CD4-positive, alpha-beta T cell (primary cell): Measurements from ENCODE around the gene SART1. TPM values are rescaled to one million over a fixed set of nuclear protein-coding genes. Genes with fewer than 3 reads are reported as not detected.

Experiments
- ATAC-seq: fragments of 200-7000 bp; cut with Tn5 transposase; one replicate; pipeline ENCODE4 v1.10.0; 2022; ENCODE audit warnings: mild to moderate bottlenecking; ENCODE audit not compliant: poor library complexity
- CTCF ChIA-PET: fragments of 350-600 bp; sonication (Branson Sonifier 250); formaldehyde crosslinking; loops from one replicate; lab custom pipeline; 2021; ENCODE audit warnings: antibody characterized with exemption, inconsistent platforms; lab: Charles Lee
- POLR2A ChIA-PET: fragments of 350-600 bp; sonication (Branson Sonifier 250); formaldehyde crosslinking; loops from one replicate; lab custom pipeline; 2021; ENCODE audit warnings: antibody characterized with exemption, inconsistent platforms; lab: Charles Lee
- DNase-seq, 14 experiments: peaks; one replicate each; pipeline ENCODE4 v3.0.0-alpha.2; 2013 to 2020; ENCODE audit warnings: mixed read lengths in 2 of 14
- H3K27ac ChIP-seq, 2 donors: one replicate each; pipeline versions ENCODE4 v1.5.1 to v1.7.0; 2013; ENCODE audit warnings: low read length in 2 of 2, low read depth in 1 of 2, mild to moderate bottlenecking in 1 of 2
- H3K27me3 ChIP-seq, 2 experiments: 1 replicate in 1 of 2; 2 replicates in 1 of 2; pipeline versions ENCODE4 v1.6.1 to v1.7.0; 2013; ENCODE audit warnings: low read length in 2 of 2, control low read depth in 1 of 2, mild to moderate bottlenecking in 1 of 2, moderate library complexity in 1 of 2; ENCODE audit not compliant: insufficient read depth in 2 of 2, control insufficient read depth in 1 of 2
- H3K36me3 ChIP-seq: one replicate; pipeline ENCODE4 v1.6.1; 2013; ENCODE audit warnings: low read length, control low read depth; ENCODE audit not compliant: insufficient read depth
- H3K4me1 ChIP-seq: one replicate; pipeline ENCODE4 v1.6.1; 2013; ENCODE audit warnings: low read length, control low read depth; ENCODE audit not compliant: insufficient read depth
- H3K4me3 ChIP-seq: one replicate; pipeline ENCODE4 v1.5.1; 2013; ENCODE audit warnings: mild to moderate bottlenecking, low read length, moderate library complexity
- H3K9me3 ChIP-seq, 2 experiments: 1 replicate in 1 of 2; 2 replicates in 1 of 2; pipeline versions ENCODE4 v1.6.1 to v1.7.0; 2013; ENCODE audit warnings: low read length in 2 of 2, mild to moderate bottlenecking in 2 of 2, control low read depth in 1 of 2, moderate library complexity in 1 of 2; ENCODE audit not compliant: control insufficient read depth in 1 of 2, insufficient read depth in 1 of 2
- H3K27ac Mint-ChIP-seq: one replicate; pipeline ENCODE4 v1.8.0; 2020; ENCODE audit warnings: mixed read lengths
- H3K27me3 Mint-ChIP-seq: one replicate; pipeline ENCODE4 v1.8.0; 2021; ENCODE audit warnings: mixed read lengths
- H3K36me3 Mint-ChIP-seq: one replicate; pipeline ENCODE4 v1.8.0; 2021; ENCODE audit warnings: low read depth, mixed read lengths
- H3K4me1 Mint-ChIP-seq: one replicate; pipeline ENCODE4 v1.8.0; 2021; ENCODE audit warnings: low read depth, mixed read lengths
- H3K4me3 Mint-ChIP-seq: one replicate; pipeline ENCODE4 v1.8.0; 2020; ENCODE audit warnings: mild to moderate bottlenecking, mixed read lengths
- H3K9me3 Mint-ChIP-seq: one replicate; pipeline ENCODE4 v1.8.0; 2020; ENCODE audit warnings: mixed read lengths
- CTCF ChIP-seq: fragments of 200-600 bp; IDR thresholded peaks from one replicate; pipeline ENCODE4 v1.8.0; 2022; ENCODE audit warnings: antibody characterized with exemption, mild to moderate bottlenecking
- intact Hi-C, 2 experiments: fragments of 100-400 bp; cut with DNase I in 1 of 2; cut with micrococcal nuclease in 1 of 2; formaldehyde crosslinking; loops; one replicate each; pipeline versions ENCODE4 v1.15.1 to v1.9.0; 2023 to 2025; cut with DNase I, micrococcal nuclease
- total RNA-seq, 174 experiments: library from RNA in 2 of 174; stranded (reverse) in 2 of 174; gene quantifications; one replicate each; pipeline ENCODE4 v1.2.3 and lab custom pipeline; 2021 to 2026

The SART1 gene
- total RNA-seq, 2 experiments from 2014 or later = 78.6 to 80.2 TPM

- ChIA-PET POLR2A (interaction anchor here (0.6 to 2.4 kb wide), 3 partner anchors 25 to 200 kb away, joined by 3 to 13 read pairs (median 3); partner anchors contain the start of genes CCDC85B and SART1), CTCF (interaction anchor here (0.8 kb wide), 1 partner anchor 25 kb away, joined by 3 read pairs; the partner anchor contains the start of gene CCDC85B)
- no peaks in the 10 kb centered on the region for H3K27me3 ChIP-seq
- no peak overlapping the region for H3K4me3 ChIP-seq
- no peaks in the 10 kb centered on the region for H3K9me3 Mint-ChIP-seq
- H3K4me1 Mint-ChIP-seq = peaks cover 32% of the 10 kb centered on the region
- no peak for ATAC-seq
- H3K4me3 Mint-ChIP-seq = no peak overlapping the region
- peaks cover 27% of the 10 kb centered on the region for H3K36me3 Mint-ChIP-seq
- H3K27ac Mint-ChIP-seq = peak overlapping the region; percentile 82
- DNase-seq = peak in 3 of 14 experiments; percentile 33 to 73 (median 63)
- H3K9me3 ChIP-seq = no peaks in the 10 kb centered on the region
- peaks cover 21% of the 10 kb centered on the region for H3K36me3 ChIP-seq
- TF ChIP-seq CTCF = no peak
- no peaks in the 10 kb centered on the region for H3K27me3 Mint-ChIP-seq
- no peak overlapping the region for H3K27ac ChIP-seq
- H3K4me1 ChIP-seq = peaks cover 43% of the 10 kb centered on the region
- intact Hi-C loops = loop anchor here in 1 of 2 experiments (5.0 kb wide), 1 partner anchor 136 kb away; the partner anchor contains the start of gene SF3B2
Measured at GRCh38 chr11:65915821-65916251, 45.7 kb upstream of the SART1 start.

- H3K4me3 Mint-ChIP-seq = peak overlapping the region; percentile 94
- Histone ChIP-seq H3K9me3 (no peaks in the 10 kb centered on the region), H3K27me3 (no peaks in the 10 kb centered on the region), H3K4me1 (peaks cover 48% of the 10 kb centered on the region), H3K4me3 (no peak overlapping the region), H3K27ac (no peak overlapping the region), H3K36me3 (peaks cover 23% of the 10 kb centered on the region)
- POLR2A ChIA-PET = interaction anchor here (2.4 kb wide), 1 partner anchor 26 kb away, joined by 13 read pairs; the partner anchor contains the start of gene CCDC85B
- peaks cover 27% of the 10 kb centered on the region for H3K36me3 Mint-ChIP-seq
- no peak for TF ChIP-seq CTCF
- H3K27me3 Mint-ChIP-seq = no peaks in the 10 kb centered on the region
- CTCF ChIA-PET = interaction anchor here (0.8 kb wide), 1 partner anchor 25 kb away, joined by 3 read pairs; the partner anchor contains the start of gene CCDC85B
- DNase-seq (no peak), ATAC-seq (no peak)
- H3K9me3 Mint-ChIP-seq = no peaks in the 10 kb centered on the region
- peak overlapping the region; percentile 82 for H3K27ac Mint-ChIP-seq
- H3K4me1 Mint-ChIP-seq = peaks cover 32% of the 10 kb centered on the region
- intact Hi-C loops = loop anchor here in 1 of 2 experiments (5.0 kb wide), 1 partner anchor 136 kb away; the partner anchor contains the start of gene SF3B2
Measured at GRCh38 chr11:65916391-65916790, 45.1 kb upstream of the SART1 start.

GRCh38 chr11:65917077-65917433, 44.5 kb upstream of the SART1 start:
- ATAC-seq (no peak), DNase-seq (no peak)
- Histone ChIP-seq H3K27ac (no peak overlapping the region), H3K4me3 (no peak overlapping the region), H3K9me3 (no peaks in the 10 kb centered on the region), H3K4me1 (peaks cover 49% of the 10 kb centered on the region), H3K36me3 (peaks cover 27% of the 10 kb centered on the region), H3K27me3 (no peaks in the 10 kb centered on the region)
- Mint-ChIP-seq H3K4me1 (peaks cover 32% of the 10 kb centered on the region), H3K9me3 (no peaks in the 10 kb centered on the region), H3K27me3 (no peaks in the 10 kb centered on the region), H3K4me3 (peak overlapping the region; percentile 94), H3K36me3 (peaks cover 32% of the 10 kb centered on the region), H3K27ac (peak overlapping the region; percentile 82)
- CTCF ChIA-PET = interaction anchor here (1.9 to 3.2 kb wide), 2 partner anchors 28 to 57 kb away, joined by 6 to 21 read pairs; partner anchors contain the start of genes CCDC85B, FIBP and MUS81
- POLR2A ChIA-PET = interaction anchor here (1.3 to 6.6 kb wide), 5 partner anchors 27 to 84 kb away, joined by 4 to 104 read pairs (median 10); partner anchors contain the start of genes CCDC85B, FIBP, MUS81 and SART1
- intact Hi-C loops = loop anchor here in 1 of 2 experiments (5.0 kb wide), 1 partner anchor 135 kb away; the partner anchor contains the start of gene SF3B2
- no peak for TF ChIP-seq CTCF
